ENCODE data around the gene CETN1. TPM values are rescaled to one million over a fixed set of nuclear protein-coding genes. Genes with fewer than 3 reads are reported as not detected.
A peak's percentile ranks its signal among the peaks of the same experiment; 100 is the strongest.

Gene CETN1
- total and polyA plus RNA-seq, 3 experiments from 2014 or later, result not detected

GRCh38 chr18:612156-612555 is 32.0 kb downstream of the CETN1 start:
- no peak overlapping the region for H3K27ac Mint-ChIP-seq
- Histone ChIP-seq H3K27me3 (ENCODE audit: insufficient read depth, low read length, poor library complexity, severe bottlenecking) (no peaks in the 10 kb centered on the region), H3K27ac (ENCODE audit: low read depth, low read length) (no peak overlapping the region), H3K9me3 (ENCODE audit: low read length) (no peaks in the 10 kb centered on the region), H3K4me1 (ENCODE audit: insufficient read depth, low read length) (no peaks in the 10 kb centered on the region), H3K4me3 (ENCODE audit: low read length) (no peak overlapping the region), H3K36me3 (ENCODE audit: insufficient read depth, low read length) (no peaks in the 10 kb centered on the region)
- ChIA-PET CTCF (no interaction called here), POLR2A (no interaction called here)
- DNase-seq, result no peak
- H3K9me3 Mint-ChIP-seq, result no peaks in the 10 kb centered on the region
- H3K36me3 Mint-ChIP-seq, result no peaks in the 10 kb centered on the region
- H3K4me3 Mint-ChIP-seq, result no peak overlapping the region
- no peaks in the 10 kb centered on the region for H3K4me1 Mint-ChIP-seq
- H3K27me3 Mint-ChIP-seq, result peaks cover 1 to 6% of the 10 kb centered on the region in 2 donors

- peaks cover 2 to 11% of the 10 kb centered on the region in 2 donors for H3K27me3 Mint-ChIP-seq
- no peaks in the 10 kb centered on the region for H3K27me3 ChIP-seq (ENCODE audit: insufficient read depth, low read length, poor library complexity, severe bottlenecking)
- no peak overlapping the region for H3K4me3 Mint-ChIP-seq
- DNase-seq, result no peak
- H3K36me3 ChIP-seq (ENCODE audit: insufficient read depth, low read length), result no peaks in the 10 kb centered on the region
- ChIA-PET CTCF (no interaction called here), POLR2A (no interaction called here)
- H3K4me3 ChIP-seq (ENCODE audit: low read length), result no peak overlapping the region
- H3K27ac Mint-ChIP-seq, result peak overlapping the region in 1 of 8 donors; percentile 0
- no peaks in the 10 kb centered on the region for H3K4me1 ChIP-seq (ENCODE audit: insufficient read depth, low read length)
- no peaks in the 10 kb centered on the region for H3K9me3 Mint-ChIP-seq
- H3K27ac ChIP-seq (ENCODE audit: low read depth, low read length), result no peak overlapping the region
- H3K4me1 Mint-ChIP-seq, result no peaks in the 10 kb centered on the region
- H3K9me3 ChIP-seq (ENCODE audit: low read length), result no peaks in the 10 kb centered on the region
- no peaks in the 10 kb centered on the region for H3K36me3 Mint-ChIP-seq
Measured at GRCh38 chr18:614193-614592, 34.0 kb downstream of the CETN1 start.

GRCh38 chr18:615092-615521 is 34.9 kb downstream of the CETN1 start:
- H3K27me3 ChIP-seq (ENCODE audit: insufficient read depth, low read length, poor library complexity, severe bottlenecking), result no peaks in the 10 kb centered on the region
- no peaks in the 10 kb centered on the region for H3K36me3 ChIP-seq (ENCODE audit: insufficient read depth, low read length)
- no peak overlapping the region for H3K27ac ChIP-seq (ENCODE audit: low read depth, low read length)
- DNase-seq, result no peak
- H3K27ac Mint-ChIP-seq, result no peak overlapping the region
- CTCF ChIA-PET, result no interaction called here
- H3K4me3 ChIP-seq (ENCODE audit: low read length), result no peak overlapping the region
- H3K4me1 ChIP-seq (ENCODE audit: insufficient read depth, low read length), result no peaks in the 10 kb centered on the region
- H3K36me3 Mint-ChIP-seq, result no peaks in the 10 kb centered on the region
- H3K9me3 ChIP-seq (ENCODE audit: low read length), result no peaks in the 10 kb centered on the region
- no peaks in the 10 kb centered on the region for H3K9me3 Mint-ChIP-seq
- no peaks in the 10 kb centered on the region for H3K4me1 Mint-ChIP-seq
- POLR2A ChIA-PET, result no interaction called here
- H3K4me3 Mint-ChIP-seq, result no peak overlapping the region
- peaks cover 3 to 14% of the 10 kb centered on the region in 2 donors for H3K27me3 Mint-ChIP-seq

GRCh38 chr18:615773-616172 is 35.6 kb downstream of the CETN1 start:
- H3K9me3 Mint-ChIP-seq, result no peaks in the 10 kb centered on the region

DNA sequence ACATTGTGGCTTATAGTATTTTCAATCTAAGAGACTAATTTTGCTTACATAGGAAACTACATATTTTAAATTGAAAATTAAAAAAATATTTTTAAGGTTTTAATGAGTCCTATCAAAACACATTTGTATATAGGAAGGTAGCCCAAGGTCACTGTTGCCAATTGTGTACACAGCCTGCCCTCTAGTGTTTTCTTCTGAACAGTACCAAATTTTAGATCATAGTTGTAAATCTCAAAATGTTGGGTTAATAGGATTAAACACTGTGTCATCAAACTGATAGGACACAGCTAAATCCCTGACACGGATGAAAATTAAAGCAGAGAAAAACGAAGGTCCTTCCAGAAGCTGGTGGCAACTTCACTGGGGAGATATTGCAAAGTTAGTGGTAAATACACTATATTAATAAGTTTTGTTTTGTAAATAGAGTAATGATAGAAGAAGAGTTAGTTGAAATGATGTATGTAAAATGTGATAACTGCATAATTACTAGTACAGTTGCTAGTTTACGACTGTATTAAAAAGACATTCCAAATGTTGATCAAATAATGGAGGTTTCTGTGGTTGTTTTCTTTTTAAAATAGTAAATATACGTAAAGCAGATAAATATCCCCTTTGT is 36.3 kb downstream of the CETN1 start:
- Mint-ChIP-seq H3K9me3 (no peaks in the 10 kb centered on the region), H3K27me3 (peaks cover 6 to 17% of the 10 kb centered on the region in 2 donors), H3K36me3 (no peaks in the 10 kb centered on the region), H3K27ac (no peak overlapping the region), H3K4me1 (no peaks in the 10 kb centered on the region), H3K4me3 (no peak overlapping the region)
- Histone ChIP-seq H3K4me3 (ENCODE audit: low read length) (no peak overlapping the region), H3K36me3 (ENCODE audit: insufficient read depth, low read length) (no peaks in the 10 kb centered on the region), H3K9me3 (ENCODE audit: low read length) (no peaks in the 10 kb centered on the region), H3K27ac (ENCODE audit: low read depth, low read length) (no peak overlapping the region), H3K4me1 (ENCODE audit: insufficient read depth, low read length) (no peaks in the 10 kb centered on the region), H3K27me3 (ENCODE audit: insufficient read depth, low read length, poor library complexity, severe bottlenecking) (no peaks in the 10 kb centered on the region)
- ChIA-PET POLR2A (no interaction called here), CTCF (interaction anchor here (1.1 kb wide), 1 partner anchor 73 kb away, joined by 3 read pairs; no protein-coding TSS in a partner anchor)
- peak in 1 of 5 donors; percentile 32 for DNase-seq

More at GRCh38 chr18:615773-616172, 35.6 kb downstream of the CETN1 start:
- no peaks in the 10 kb centered on the region for H3K9me3 ChIP-seq (ENCODE audit: low read length)
- no peak overlapping the region for H3K4me3 ChIP-seq (ENCODE audit: low read length)
- Mint-ChIP-seq H3K27ac (no peak overlapping the region), H3K36me3 (no peaks in the 10 kb centered on the region), H3K27me3 (peaks cover 6 to 17% of the 10 kb centered on the region in 2 donors), H3K4me1 (no peaks in the 10 kb centered on the region), H3K4me3 (no peak overlapping the region)
- H3K27ac ChIP-seq (ENCODE audit: low read depth, low read length), result no peak overlapping the region
- ChIA-PET POLR2A (no interaction called here), CTCF (interaction anchor here (1.1 kb wide), 1 partner anchor 74 kb away, joined by 3 read pairs; no protein-coding TSS in a partner anchor)
- H3K36me3 ChIP-seq (ENCODE audit: insufficient read depth, low read length), result no peaks in the 10 kb centered on the region
- DNase-seq, result no peak
- H3K27me3 ChIP-seq (ENCODE audit: insufficient read depth, low read length, poor library complexity, severe bottlenecking), result no peaks in the 10 kb centered on the region
- H3K4me1 ChIP-seq (ENCODE audit: insufficient read depth, low read length), result no peaks in the 10 kb centered on the region

- H3K36me3 ChIP-seq (ENCODE audit: insufficient read depth, low read length), result no peaks in the 10 kb centered on the region
- ChIA-PET POLR2A (no interaction called here), CTCF (no interaction called here)
- Mint-ChIP-seq H3K4me3 (no peak overlapping the region), H3K9me3 (no peaks in the 10 kb centered on the region), H3K4me1 (no peaks in the 10 kb centered on the region), H3K36me3 (no peaks in the 10 kb centered on the region), H3K27ac (no peak overlapping the region), H3K27me3 (peaks cover 11 to 18% of the 10 kb centered on the region in 2 donors)
- H3K9me3 ChIP-seq (ENCODE audit: low read length), result no peaks in the 10 kb centered on the region
- H3K4me3 ChIP-seq (ENCODE audit: low read length), result no peak overlapping the region
- DNase-seq, result no peak
- no peaks in the 10 kb centered on the region for H3K27me3 ChIP-seq (ENCODE audit: insufficient read depth, low read length, poor library complexity, severe bottlenecking)
- H3K4me1 ChIP-seq (ENCODE audit: insufficient read depth, low read length), result no peaks in the 10 kb centered on the region
- no peak overlapping the region for H3K27ac ChIP-seq (ENCODE audit: low read depth, low read length)
Measured at GRCh38 chr18:617970-618504, 37.9 kb downstream of the CETN1 start.

GRCh38 chr18:618618-619017 is 38.4 kb downstream of the CETN1 start:
- Mint-ChIP-seq H3K27me3 (peaks cover 11 to 19% of the 10 kb centered on the region in 2 donors), H3K9me3 (no peaks in the 10 kb centered on the region), H3K4me3 (no peak overlapping the region), H3K4me1 (no peaks in the 10 kb centered on the region), H3K36me3 (no peaks in the 10 kb centered on the region), H3K27ac (no peak overlapping the region)
- no peak overlapping the region for H3K4me3 ChIP-seq (ENCODE audit: low read length)
- DNase-seq, result no peak
- H3K4me1 ChIP-seq (ENCODE audit: insufficient read depth, low read length), result no peaks in the 10 kb centered on the region
- no peaks in the 10 kb centered on the region for H3K27me3 ChIP-seq (ENCODE audit: insufficient read depth, low read length, poor library complexity, severe bottlenecking)
- H3K36me3 ChIP-seq (ENCODE audit: insufficient read depth, low read length), result no peaks in the 10 kb centered on the region
- ChIA-PET CTCF (interaction anchor here (1.9 kb wide), 1 partner anchor 213 kb away, joined by 7 read pairs; no protein-coding TSS in a partner anchor), POLR2A (no interaction called here)
- H3K27ac ChIP-seq (ENCODE audit: low read depth, low read length), result no peak overlapping the region
- H3K9me3 ChIP-seq (ENCODE audit: low read length), result no peaks in the 10 kb centered on the region

GRCh38 chr18:621291-622043 is 41.3 kb downstream of the CETN1 start:
- Histone ChIP-seq H3K4me3 (ENCODE audit: low read length) (no peak overlapping the region), H3K9me3 (ENCODE audit: low read length) (no peaks in the 10 kb centered on the region), H3K27ac (ENCODE audit: low read depth, low read length) (no peak overlapping the region), H3K27me3 (ENCODE audit: insufficient read depth, low read length, poor library complexity, severe bottlenecking) (no peaks in the 10 kb centered on the region), H3K36me3 (ENCODE audit: insufficient read depth, low read length) (no peaks in the 10 kb centered on the region), H3K4me1 (ENCODE audit: insufficient read depth, low read length) (no peaks in the 10 kb centered on the region)
- Mint-ChIP-seq H3K4me1 (peaks cover 0 to 2% (median 0%) of the 10 kb centered on the region in 3 donors), H3K27me3 (peaks cover 12 to 27% of the 10 kb centered on the region in 2 donors), H3K9me3 (no peaks in the 10 kb centered on the region), H3K4me3 (no peak overlapping the region), H3K36me3 (no peaks in the 10 kb centered on the region), H3K27ac (no peak overlapping the region)
- ChIA-PET CTCF (interaction anchor here (1.0 kb wide), 1 partner anchor 218 kb away, joined by 5 read pairs; no protein-coding TSS in a partner anchor), POLR2A (no interaction called here)
- DNase-seq, result no peak
